ENCODE measurements around the gene GOLGB1.

GOLGB1 gene

GRCh38 chr3:121642601-121643314, 106.8 kb downstream of the GOLGB1 start:
- no peak for DNase-seq (ENCODE audit: low read depth, low spot score)

DNA sequence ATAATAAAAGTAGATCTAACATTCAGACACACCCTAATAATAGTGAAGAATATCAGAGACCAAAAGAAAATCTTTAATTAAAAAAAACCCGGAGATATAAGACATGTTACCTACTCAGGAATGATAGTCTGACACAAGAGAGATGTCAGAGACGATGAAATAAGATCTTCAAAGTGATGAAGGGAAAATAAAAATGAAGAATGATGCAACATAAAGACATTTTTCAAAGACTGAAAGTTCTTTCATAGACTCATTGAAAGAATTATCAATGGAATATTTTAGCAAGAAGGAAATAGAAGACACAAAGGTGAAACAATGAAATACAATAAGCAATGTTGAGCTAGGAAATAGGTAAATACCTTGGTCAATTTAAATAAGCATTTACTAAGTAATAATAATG, 108.4 kb downstream of the GOLGB1 start:
- no peak for DNase-seq (ENCODE audit: low read depth, low spot score)

DNA sequence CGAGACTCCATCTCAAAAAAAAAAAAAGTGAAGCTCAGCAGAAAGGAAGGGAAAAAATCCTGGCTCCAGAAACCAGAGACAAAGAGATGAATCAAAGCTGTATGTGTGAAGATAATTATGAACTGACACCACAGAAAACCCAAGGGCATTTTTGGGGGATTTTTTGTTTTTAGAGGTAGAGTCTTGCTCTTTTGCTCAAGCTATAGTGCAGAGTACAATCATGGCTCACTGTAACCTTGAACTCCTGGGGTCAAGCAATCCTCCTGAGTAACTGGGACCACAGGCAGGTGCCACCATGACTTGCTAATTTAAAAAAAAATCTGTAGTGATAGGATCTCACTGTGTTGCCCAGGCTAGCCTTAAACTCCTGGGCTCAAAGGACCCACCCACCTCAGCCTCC, 111.6 kb downstream of the GOLGB1 start:
- no peak for DNase-seq (ENCODE audit: low read depth, low spot score)

DNA sequence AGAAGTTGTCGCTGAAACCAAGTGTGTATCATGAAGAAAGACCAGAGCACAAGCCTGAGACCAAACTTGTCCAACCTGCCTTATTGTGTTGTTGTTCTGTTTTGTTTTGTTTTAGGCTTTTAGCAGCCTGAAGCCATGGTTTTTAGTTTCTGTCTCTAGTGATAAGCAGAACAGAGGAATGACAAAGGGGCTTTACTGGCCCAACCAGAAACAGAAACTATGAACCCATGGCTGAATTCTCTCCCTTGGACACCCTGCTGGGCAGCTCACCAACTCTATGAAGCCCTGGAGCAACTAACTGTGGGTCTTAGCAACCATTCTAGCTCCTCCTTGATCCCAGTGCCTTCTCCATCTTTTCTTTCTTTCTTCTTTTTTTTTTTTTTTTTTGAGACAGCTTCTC, 119.2 kb downstream of the GOLGB1 start:
- peak; percentile 86 for DNase-seq (ENCODE audit: low read depth, low spot score)

DNA sequence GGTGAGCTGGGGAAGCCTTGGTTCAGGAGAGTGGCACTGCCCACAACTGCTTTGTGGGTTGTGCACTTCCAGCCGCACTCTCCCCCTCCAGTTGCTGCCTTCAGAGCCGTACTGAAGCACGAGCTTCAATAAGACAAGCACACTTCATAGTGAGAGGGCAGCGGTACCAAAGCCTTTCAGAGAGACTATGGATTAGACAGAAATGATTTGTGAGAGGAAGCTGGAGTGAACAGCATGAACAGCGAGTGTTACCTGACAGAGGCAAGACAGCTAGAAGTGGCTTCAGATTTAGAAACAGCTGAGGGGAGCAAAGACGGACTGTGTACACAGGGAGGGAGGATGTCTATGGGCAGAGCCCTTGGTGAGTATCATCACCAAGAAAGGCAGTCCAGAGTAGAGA, 119.9 kb downstream of the GOLGB1 start:
- no peak for DNase-seq (ENCODE audit: low read depth, low spot score)

- no peak for DNase-seq (ENCODE audit: low read depth, low spot score)
Observed at GRCh38 chr3:121627622-121628021, 121.9 kb downstream of the GOLGB1 start.

DNA sequence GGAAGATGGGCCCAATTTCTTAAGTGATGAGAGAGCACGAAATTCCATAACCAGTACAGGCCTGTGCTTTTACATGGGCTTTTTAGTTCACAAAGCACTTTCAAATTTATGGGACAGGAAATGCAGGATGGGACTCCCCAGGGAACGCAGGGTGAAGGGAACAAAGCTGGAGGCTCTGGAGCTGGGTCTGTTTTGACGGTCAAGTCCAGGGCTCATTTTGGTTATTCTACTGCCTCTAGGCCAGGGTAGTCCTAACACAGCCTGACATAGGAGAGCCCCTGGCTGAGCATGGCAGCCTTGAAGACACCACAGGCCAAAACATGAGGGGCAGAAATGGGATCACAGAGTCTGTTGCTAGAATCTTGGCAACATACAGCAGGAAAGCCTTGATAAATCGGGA, 122.3 kb downstream of the GOLGB1 start:
- no peak for DNase-seq (ENCODE audit: low read depth, low spot score)

DNA sequence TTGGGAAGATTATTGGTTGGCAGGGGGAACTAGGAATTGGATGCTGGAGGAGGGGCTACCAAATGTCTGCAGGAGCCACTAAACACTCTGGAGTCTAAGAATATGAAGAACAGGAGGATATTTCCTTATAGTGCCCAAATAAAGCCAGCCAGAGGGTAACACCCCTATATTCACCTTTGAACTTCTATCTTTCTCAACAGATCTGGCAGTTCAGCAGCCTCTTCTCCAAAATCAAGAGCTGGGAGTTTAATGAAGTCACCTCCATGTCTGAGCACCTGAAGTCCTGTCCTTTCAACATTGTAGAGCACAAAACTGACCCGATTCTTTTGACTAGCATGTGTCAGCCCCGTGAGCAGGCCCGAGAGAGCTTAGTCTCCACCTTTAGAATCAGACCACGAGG, 123.0 kb downstream of the GOLGB1 start:
- no peak for DNase-seq (ENCODE audit: low read depth, low spot score)

DNA sequence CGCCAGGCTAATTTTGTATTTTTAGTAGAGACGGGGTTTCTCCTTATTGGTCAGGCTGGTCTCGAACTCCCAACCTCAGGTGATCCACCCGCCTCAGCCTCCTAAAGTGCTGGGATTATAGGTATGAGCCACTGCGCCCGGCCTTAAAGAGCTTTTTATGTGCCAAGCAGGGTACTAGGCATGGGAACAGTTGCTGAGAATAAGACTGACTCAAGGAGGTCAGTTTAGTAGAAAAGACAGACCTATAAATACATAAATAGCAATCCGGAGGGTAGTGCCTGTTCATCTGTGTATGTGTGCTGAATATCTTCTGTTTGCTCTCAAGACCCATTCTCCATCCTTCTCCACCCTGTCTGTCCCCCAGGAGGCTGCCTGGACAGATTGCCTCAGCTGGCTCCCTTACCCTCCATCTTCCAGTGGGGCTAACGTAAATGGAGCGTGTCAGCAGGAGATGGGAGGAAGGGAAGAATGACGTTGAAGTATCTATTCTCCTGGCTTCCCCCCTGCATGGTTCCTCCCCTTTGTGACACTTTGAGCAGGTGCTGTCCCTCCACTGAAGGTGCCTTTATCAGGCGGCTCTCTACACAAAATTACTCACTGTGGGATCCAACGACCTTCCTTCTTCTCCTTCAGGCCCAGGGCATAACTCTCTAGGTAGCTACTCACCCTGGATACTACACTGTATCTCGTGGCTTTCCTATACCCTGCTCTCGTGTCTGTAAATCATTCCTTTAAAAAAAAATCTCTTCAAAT, 125.2 kb downstream of the GOLGB1 start:
- DNase-seq (ENCODE audit: low read depth, low spot score) = no peak

GRCh38 chr3:121621491-121621890, 128.1 kb downstream of the GOLGB1 start:
- no peak for DNase-seq (ENCODE audit: low read depth, low spot score)

GRCh38 chr3:121619691-121620090, 129.8 kb downstream of the GOLGB1 start:
- DNase-seq (ENCODE audit: low read depth, low spot score) = no peak

Measured in ELF-1 (cell line).